MM.1S (cell line): ENCODE results near the gene KDM4C.

ENCODE experiments used
- DNase-seq: peaks from one replicate; pipeline ENCODE4 v3.0.0-alpha.2; 2015
- H2AFZ ChIP-seq: fragments of 300-600 bp; sonication (generic); 2 replicates; pipeline ENCODE4 v1.6.0; 2016; ENCODE audit warnings: antibody characterized with exemption, low read length
- H3F3A ChIP-seq: fragments of 300-600 bp; sonication (generic); 2 replicates; pipeline ENCODE4 v1.6.1; 2016; ENCODE audit warnings: mild to moderate bottlenecking, antibody characterized with exemption, low read length, moderate library complexity, mixed read lengths; ENCODE audit not compliant: insufficient read depth
- H3K27ac ChIP-seq: fragments of 300-600 bp; sonication (generic); 2 replicates; pipeline ENCODE4 v1.5.1; 2016; ENCODE audit warnings: mild to moderate bottlenecking, low read length
- H3K27me3 ChIP-seq: fragments of 300-600 bp; sonication (generic); replicated peaks from 2 replicates; pipeline ENCODE4 v1.6.0; 2016; ENCODE audit warnings: low read length; ENCODE audit not compliant: insufficient read depth
- H3K36me3 ChIP-seq: fragments of 300-600 bp; sonication (generic); replicated peaks from 2 replicates; pipeline ENCODE4 v1.6.1; 2016; ENCODE audit warnings: mild to moderate bottlenecking, low read length, mixed read lengths; ENCODE audit not compliant: insufficient read depth
- H3K4me1 ChIP-seq: fragments of 300-600 bp; sonication (generic); 2 replicates; pipeline ENCODE4 v1.6.1; 2016; ENCODE audit warnings: low read length, mixed read lengths
- H3K4me2 ChIP-seq: fragments of 300-600 bp; sonication (generic); 2 replicates; pipeline ENCODE4 v1.6.0; 2016; ENCODE audit warnings: low read depth, low read length
- H3K4me3 ChIP-seq: fragments of 300-600 bp; sonication (generic); 2 replicates; pipeline ENCODE4 v1.5.1; 2016; ENCODE audit warnings: low read length, mixed read lengths
- H3K79me2 ChIP-seq: fragments of 300-600 bp; sonication (generic); 2 replicates; pipeline ENCODE4 v1.6.1; 2016; ENCODE audit warnings: mixed run types, low read length, mixed read lengths
- H3K9ac ChIP-seq: fragments of 300-600 bp; sonication (generic); 2 replicates; pipeline ENCODE4 v1.6.1; 2016; ENCODE audit warnings: low read length, mixed read lengths
- H3K9me2 ChIP-seq: fragments of 300-600 bp; sonication (generic); replicated peaks from 2 replicates; pipeline ENCODE4 v1.6.1; 2016; ENCODE audit warnings: mild to moderate bottlenecking, low read length, mixed read lengths; ENCODE audit not compliant: insufficient read depth
- H3K9me3 ChIP-seq: fragments of 300-600 bp; sonication (generic); replicated peaks from 2 replicates; pipeline ENCODE4 v1.6.1; 2016; ENCODE audit warnings: mild to moderate bottlenecking, low read length, mixed read lengths; ENCODE audit not compliant: insufficient read depth
- H4K20me1 ChIP-seq: fragments of 300-600 bp; sonication (generic); 2 replicates; pipeline ENCODE4 v1.6.1; 2016; ENCODE audit warnings: mild to moderate bottlenecking, low read length, moderate library complexity, mixed read lengths; ENCODE audit not compliant: insufficient read depth
- CTCF ChIP-seq: fragments of 300-600 bp; sonication (generic); IDR thresholded peaks from 2 replicates; pipeline ENCODE4 v1.5.1; 2016; ENCODE audit warnings: antibody characterized with exemption, low read length, mixed read lengths
- EZH2 ChIP-seq: fragments of 300-600 bp; sonication (generic); optimal IDR thresholded peaks from 2 replicates; pipeline ENCODE3; 2017; ENCODE audit warnings: low read depth, mild to moderate bottlenecking, antibody characterized with exemption, low read length, mixed read lengths
- EZH2phosphoT487 ChIP-seq: fragments of 300-600 bp; sonication (generic); IDR thresholded peaks from 2 replicates; pipeline ENCODE4 v1.6.1; 2018; ENCODE audit warnings: antibody characterized with exemption, low read length

Gene KDM4C

GRCh38 chr9:6938447-6938846 is 180.7 kb downstream of the KDM4C start:
- Histone ChIP-seq H3K4me2 (no peak overlapping the region), H3K36me3 (no peaks in the 10 kb centered on the region), H3K27me3 (no peaks in the 10 kb centered on the region), H4K20me1 (peaks cover 3% of the 10 kb centered on the region; the same call in 1 of the 2 replicates), H3K27ac (no peak overlapping the region), H3K4me1 (no peaks in the 10 kb centered on the region), H3K4me3 (no peak overlapping the region), H2AFZ (no peak overlapping the region), H3K9ac (no peak overlapping the region), H3F3A (no peaks in the 10 kb centered on the region), H3K9me2 (no peaks in the 10 kb centered on the region), H3K79me2 (no peaks in the 10 kb centered on the region), H3K9me3 (no peaks in the 10 kb centered on the region)
- TF ChIP-seq EZH2 (no peak), EZH2phosphoT487 (no peak), CTCF (no peak)
- no peak for DNase-seq

GRCh38 chr9:6938873-6939272 is 181.1 kb downstream of the KDM4C start:
- no peak overlapping the region for H3K27ac ChIP-seq
- no peaks in the 10 kb centered on the region for H3K79me2 ChIP-seq
- H3K4me3 ChIP-seq = no peak overlapping the region
- no peak overlapping the region for H3K9ac ChIP-seq
- no peaks in the 10 kb centered on the region for H3K9me3 ChIP-seq
- H3K36me3 ChIP-seq = no peaks in the 10 kb centered on the region
- no peak for DNase-seq
- no peak overlapping the region for H2AFZ ChIP-seq
- no peaks in the 10 kb centered on the region for H3K9me2 ChIP-seq
- TF ChIP-seq EZH2 (no peak), EZH2phosphoT487 (no peak), CTCF (no peak)
- peaks cover 3% of the 10 kb centered on the region; the same call in 1 of the 2 replicates for H4K20me1 ChIP-seq
- no peaks in the 10 kb centered on the region for H3K4me1 ChIP-seq
- no peak overlapping the region for H3K4me2 ChIP-seq
- no peaks in the 10 kb centered on the region for H3K27me3 ChIP-seq
- H3F3A ChIP-seq = no peaks in the 10 kb centered on the region

GRCh38 chr9:6941501-6941900 is 183.7 kb downstream of the KDM4C start:
- H3K27ac ChIP-seq = no peak overlapping the region
- peaks cover 8% of the 10 kb centered on the region; the same call in 1 of the 2 replicates for H4K20me1 ChIP-seq
- no peak for TF ChIP-seq EZH2
- no peak for TF ChIP-seq EZH2phosphoT487
- TF ChIP-seq CTCF = no peak
- H3F3A ChIP-seq = no peaks in the 10 kb centered on the region
- no peak overlapping the region for H3K4me3 ChIP-seq
- DNase-seq = no peak
- H3K79me2 ChIP-seq = no peaks in the 10 kb centered on the region
- no peaks in the 10 kb centered on the region for H3K9me2 ChIP-seq
- H3K4me1 ChIP-seq = no peaks in the 10 kb centered on the region
- no peaks in the 10 kb centered on the region for H3K9me3 ChIP-seq
- no peaks in the 10 kb centered on the region for H3K27me3 ChIP-seq
- no peaks in the 10 kb centered on the region for H3K36me3 ChIP-seq
- no peak overlapping the region for H3K9ac ChIP-seq
- H2AFZ ChIP-seq = no peak overlapping the region
- no peak overlapping the region for H3K4me2 ChIP-seq
